Fibroblast of skin of right biceps (primary cell): ENCODE data around the gene GJD3.
A peak's percentile ranks its signal among the peaks of the same experiment; 100 is the strongest.

ENCODE experiments used
- DNase-seq: peaks from one replicate; pipeline ENCODE4 v3.0.0-alpha.2; 2013

The GJD3 gene

GRCh38 chr17:40366861-40367518, 2.5 kb upstream of the GJD3 start:
- no peak for DNase-seq

DNA sequence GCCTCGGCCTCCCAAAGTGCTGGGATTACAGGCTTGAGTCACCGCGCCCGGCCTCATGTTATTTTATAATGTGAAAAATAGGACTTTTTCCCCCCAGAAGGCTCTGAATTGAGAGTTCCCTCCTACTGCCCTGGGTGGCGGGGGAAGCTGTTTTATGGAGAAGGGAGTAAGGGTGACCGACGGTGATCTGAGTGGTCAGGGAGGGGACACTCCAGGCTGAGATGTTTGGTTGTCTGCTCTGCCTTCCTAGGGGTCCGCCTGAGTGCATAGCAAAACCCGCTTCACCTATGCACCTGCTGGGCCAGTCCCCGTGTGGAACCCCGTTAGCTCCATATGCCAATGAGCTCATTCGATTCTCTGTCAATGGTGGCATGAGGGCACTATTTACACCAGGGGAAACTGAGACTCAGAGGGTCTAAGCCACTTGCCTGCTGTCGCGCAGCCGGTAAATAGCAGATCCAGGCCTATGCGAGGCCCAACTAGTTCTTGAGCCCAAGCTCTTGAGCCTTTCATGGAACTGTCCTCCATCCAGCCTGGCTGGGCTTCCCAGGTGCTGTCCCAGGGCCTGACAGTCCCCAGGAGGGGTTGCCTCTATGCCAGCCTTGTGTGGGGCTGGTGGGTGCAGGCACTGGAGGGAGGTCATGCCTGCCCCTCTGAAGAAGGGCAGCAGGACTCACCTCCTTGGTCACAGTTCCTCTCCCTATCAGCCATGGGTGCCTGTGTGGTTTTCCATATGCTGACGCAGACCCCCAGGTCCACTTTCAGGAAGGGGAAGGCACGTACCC, 1.7 kb upstream of the GJD3 start:
- DNase-seq = no peak

DNA sequence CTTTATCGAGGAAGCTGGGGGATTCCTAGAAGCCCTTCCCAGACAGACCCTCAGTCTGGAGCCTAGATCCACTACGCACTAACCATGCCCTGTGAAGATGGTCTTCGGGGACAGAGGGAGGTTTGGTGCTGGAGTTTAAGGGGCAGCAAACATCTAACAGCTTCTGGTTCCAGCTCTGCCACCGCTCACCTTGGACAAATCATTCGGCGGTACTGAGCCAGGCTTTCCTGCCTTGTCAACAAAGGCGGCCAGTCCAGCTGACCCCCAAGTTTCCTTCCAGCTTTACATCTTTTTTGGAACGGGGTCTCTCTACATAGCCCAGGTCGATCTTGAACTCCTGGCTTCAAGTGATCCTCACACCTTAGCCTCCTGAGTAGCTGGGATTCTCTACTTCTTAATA, 369 bp upstream of the GJD3 start:
- no peak for DNase-seq

DNA sequence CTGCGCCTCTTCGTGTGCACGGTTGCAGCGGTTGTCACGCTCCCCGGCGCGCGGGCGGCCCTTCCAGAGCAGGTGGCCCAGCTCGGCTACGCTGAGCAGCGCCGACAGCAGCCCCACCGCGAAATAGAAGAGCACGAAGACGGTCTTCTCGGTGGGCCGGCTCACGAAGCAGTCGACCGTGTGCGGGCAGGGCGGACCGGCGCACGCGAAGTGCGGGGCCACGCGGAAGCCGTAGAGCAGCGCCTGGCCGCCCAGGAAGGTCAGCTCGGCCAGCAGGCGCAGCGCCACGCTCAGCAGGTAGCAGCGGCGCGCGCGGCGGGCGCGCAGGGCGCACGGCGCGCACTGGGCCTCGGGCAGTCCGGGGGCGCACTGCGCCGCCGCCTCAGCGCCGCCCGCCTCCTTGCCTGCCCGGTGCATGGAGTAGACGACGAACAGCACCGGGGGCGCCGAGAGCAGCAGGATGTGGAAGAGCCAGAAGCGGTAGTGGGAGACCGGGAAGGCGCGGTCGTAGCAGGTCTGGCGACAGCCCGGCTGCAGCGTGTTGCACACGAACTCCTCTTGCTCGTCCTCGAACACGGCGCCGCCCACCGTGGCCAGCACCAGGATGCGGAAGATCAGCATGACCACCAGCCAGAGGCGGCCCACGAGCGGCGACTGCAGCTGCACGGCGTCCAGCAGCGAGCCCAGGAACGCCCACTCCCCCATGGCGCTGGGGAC, 1.3 kb downstream of the GJD3 start:
- no peak for DNase-seq

- DNase-seq = peak; percentile 70
Measured at GRCh38 chr17:40362696-40363110, 1.8 kb downstream of the GJD3 start.

DNA sequence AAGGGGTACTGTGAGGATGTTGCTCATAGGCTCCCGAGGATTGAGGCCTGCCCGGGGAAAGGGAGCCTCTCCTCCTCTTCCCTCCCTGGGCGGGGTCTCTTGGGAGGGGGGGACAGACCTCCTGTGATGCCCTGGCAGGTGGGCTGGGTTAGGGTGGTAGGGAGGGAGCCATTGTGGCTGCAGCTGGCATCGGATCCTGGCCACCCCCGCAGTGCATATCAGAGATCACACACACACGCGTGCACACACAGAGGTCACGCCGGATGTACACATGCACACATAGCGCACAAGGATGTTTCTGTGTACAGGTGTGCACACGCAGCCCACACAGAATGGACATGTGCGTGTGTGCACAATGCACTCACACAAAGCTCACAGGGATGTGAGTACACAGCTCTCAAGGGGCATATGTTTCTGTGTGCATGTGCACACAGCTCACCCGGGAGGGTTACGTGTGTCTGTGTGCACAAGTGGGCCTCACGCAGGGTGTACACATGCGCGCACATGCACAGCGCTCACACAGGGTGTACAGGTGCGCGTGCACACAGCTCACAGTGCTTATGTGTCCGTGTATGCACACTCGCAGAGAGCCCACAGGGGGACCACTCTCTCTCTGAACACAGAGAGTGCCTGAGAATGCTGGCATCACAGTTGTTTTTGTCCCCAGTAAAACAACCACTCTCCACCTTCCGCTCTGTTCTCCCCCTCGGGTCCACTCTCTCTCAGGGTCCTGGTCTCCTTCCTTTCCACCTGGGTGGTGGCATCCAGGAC, 2.4 kb downstream of the GJD3 start:
- no peak for DNase-seq

GRCh38 chr17:40361063-40361924, 3.2 kb downstream of the GJD3 start:
- no peak for DNase-seq

DNA sequence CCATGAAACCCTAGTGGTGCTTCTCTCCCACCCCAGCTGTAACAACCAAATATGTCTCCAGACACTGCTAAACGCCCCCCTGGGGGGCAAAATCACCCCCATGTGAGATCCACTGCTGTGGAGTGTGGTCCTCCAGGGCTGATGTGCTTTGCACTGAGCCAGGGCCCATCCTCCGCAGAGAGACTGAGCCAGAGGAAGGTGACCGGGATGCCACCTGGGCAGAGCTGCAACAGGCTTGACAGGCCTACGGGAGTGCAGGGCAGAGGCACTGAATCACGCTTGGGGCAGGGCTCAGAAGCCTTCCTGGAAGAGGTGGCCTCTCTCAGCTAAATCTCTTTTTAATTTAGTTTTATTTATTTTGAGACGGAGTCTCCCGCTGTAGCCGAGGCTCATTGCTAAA, 4.4 kb downstream of the GJD3 start:
- DNase-seq = no peak

DNA sequence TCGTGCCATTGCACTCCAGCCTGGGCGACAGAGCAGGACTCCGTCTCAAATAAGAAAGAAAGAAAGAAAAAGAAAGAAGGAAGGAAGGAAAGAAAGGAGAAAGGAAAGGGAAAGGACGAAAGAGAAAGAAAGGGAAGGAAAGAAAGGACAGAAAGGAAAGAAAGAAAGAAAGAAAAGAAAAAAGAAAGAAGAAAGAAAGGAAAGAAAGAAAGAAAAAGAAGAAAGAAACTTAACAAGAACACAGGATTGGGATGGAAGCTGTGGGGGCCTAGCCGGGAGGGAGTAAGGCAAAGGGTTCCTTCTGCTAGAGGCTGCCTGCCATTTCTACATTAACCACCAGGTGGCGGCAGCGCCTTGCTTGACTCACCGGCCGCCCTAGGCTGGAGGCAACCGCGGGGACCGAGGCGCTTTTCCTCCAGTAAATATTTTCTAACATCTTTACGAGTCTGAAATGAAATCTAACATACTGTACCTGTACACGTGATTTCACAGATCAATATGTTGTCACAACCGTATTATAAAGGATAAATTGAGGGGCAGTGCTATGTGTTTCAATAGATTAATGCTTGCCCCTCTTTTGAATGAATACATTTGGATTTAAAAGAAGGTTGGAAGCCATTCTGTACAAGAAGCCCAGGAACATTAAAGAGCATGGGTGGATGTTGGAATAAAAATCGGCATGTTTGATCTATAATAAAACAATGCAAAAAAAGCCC, 6.1 kb downstream of the GJD3 start:
- peak; percentile 74 for DNase-seq

- DNase-seq = no peak
Measured at GRCh38 chr17:40356990-40357881, 7.3 kb downstream of the GJD3 start.

DNA sequence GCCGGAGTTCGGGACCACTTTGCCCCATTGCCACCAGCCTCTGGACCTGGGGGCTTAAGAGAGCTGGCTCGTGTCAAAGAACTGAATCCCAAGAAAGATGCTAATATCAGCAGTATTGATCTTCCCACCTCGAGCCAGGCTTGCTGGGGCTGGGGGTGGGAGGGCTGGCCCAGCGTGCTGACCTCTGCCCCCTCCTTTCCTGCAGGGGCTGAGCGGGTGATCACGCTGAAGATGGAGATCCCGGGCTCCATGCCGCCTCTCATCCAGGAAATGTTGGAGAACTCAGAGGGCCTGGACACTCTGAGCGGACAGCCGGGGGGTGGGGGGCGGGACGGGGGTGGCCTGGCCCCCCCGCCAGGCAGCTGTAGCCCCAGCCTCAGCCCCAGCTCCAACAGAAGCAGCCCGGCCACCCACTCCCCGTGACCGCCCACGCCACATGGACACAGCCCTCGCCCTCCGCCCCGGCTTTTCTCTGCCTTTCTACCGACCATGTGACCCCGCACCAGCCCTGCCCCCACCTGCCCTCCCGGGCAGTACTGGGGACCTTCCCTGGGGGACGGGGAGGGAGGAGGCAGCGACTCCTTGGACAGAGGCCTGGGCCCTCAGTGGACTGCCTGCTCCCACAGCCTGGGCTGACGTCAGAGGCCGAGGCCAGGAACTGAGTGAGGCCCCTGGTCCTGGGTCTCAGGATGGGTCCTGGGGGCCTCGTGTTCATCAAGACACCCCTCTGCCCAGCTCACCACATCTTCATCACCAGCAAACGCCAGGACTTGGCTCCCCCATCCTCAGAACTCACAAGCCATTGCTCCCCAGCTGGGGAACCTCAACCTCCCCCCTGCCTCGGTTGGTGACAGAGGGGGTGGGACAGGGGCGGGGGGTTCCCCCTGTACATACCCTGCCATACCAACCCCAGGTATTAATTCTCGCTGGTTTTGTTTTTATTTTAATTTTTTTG, 8.5 kb downstream of the GJD3 start:
- DNase-seq = no peak

GRCh38 chr17:40355123-40355803, 9.3 kb downstream of the GJD3 start:
- peak; percentile 54 for DNase-seq

DNA sequence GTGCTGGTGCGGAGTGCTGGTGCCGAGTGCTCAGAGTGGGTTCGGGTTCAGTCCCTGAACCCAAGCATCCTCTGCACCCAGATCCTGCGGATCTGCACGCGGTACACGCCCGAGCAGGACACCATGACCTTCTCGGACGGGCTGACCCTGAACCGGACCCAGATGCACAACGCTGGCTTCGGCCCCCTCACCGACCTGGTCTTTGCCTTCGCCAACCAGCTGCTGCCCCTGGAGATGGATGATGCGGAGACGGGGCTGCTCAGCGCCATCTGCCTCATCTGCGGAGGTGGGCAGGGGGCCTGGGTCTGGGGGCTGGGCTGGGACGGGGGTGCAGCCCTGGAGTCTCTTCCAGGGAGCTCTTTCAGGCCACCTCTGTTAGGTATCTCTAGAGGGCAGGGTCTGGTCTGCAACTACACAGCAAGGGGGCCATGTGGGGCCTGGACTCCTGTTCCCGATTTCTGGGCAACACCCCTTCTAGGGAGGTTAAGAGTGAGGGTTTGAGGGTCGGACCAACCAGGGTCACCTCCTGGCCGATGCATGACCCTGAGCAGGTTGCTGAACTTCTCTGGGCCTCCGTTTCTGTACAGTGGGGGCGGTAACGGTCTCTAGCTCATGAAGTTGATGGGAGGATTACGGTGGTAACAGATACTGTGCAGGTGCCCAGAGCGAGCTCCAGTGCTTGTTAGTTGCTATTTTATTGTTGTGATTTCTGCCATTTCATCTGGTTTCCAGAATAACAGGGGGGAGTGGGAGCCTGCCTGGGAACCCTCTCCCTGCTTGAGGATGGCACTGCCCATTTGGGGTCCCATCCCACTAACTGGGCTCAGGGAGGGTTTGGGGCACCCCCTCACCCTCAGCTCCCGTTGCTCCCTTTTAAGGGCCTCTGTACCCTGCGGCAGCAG, 10.1 kb downstream of the GJD3 start:
- DNase-seq = no peak

DNA sequence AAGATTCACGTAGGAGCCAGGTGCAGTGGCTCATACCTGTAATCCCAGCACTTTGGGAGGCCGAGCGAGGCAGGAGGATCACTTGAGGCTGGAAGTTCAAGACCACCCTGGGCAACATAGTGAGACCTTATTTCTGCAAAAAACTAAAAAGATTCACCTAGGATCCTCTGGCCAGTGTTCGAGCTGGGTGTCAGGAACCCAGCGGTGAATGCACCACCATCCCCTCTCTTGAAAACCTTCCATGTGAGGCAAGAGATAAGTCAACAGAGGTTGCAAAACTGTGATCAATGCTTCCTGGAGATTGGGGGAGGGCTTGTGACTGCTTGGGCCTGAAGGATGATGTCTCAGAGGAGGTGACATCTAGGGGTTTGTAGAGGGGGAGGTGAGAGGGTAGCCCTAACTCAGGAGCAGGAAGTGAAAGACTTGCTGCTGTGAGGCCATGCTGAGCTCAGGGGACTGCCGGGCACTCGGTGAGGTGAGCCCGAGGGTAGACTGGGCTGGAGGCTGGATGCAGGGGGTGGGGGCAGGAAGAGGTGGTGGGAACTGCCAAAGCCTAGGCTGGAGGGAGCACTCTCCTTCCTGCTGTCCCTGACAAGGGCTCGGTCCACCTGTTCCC, 11.7 kb downstream of the GJD3 start:
- DNase-seq = no peak

DNA sequence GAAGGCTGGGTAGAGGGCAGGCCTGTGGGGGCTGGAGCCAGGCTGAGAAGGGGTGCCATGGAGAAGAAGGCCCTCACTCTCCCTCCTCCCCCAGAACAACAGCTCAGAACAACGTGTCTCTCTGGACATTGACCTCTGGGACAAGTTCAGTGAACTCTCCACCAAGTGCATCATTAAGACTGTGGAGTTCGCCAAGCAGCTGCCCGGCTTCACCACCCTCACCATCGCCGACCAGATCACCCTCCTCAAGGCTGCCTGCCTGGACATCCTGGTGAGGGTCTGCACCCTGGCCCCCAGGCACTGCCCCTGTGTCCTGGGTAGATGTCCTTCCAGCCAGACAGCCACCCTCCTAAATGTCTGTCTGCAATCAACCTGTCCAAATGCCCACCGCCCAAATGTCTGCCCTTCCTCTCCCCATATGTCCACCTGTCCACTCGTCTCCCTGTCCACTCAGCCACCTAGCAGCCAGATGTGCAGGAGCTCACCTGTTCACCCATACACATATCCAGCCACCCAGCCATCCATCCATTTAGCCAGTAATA, 12.2 kb downstream of the GJD3 start:
- no peak for DNase-seq

- no peak for DNase-seq
Measured at GRCh38 chr17:40351359-40352236, 12.9 kb downstream of the GJD3 start.
